A549 (cell line): ENCODE data around the gene LPO.

Experiments
- BHLHE40 ChIP-seq: IDR thresholded peaks from 2 replicates; pipeline ENCODE4 v1.6.1; 2012; ENCODE audit warnings: low read depth, low read length, inconsistent platforms
- CTCF ChIP-seq: fragments of >200 bp; sonication (Bioruptor Twin); formaldehyde crosslinking; IDR thresholded peaks from 3 replicates; pipeline ENCODE4 v1.5.1; 2016
- ELK1 ChIP-seq: fragments of 150-350 bp; IDR thresholded peaks from 2 replicates; pipeline ENCODE4 v1.6.1; 2014; ENCODE audit warnings: low read depth, mild to moderate bottlenecking, low read length
- EP300 ChIP-seq, 2 experiments: fragments of >200 bp; sonication (Bioruptor Twin); formaldehyde crosslinking; IDR thresholded peaks; 2 replicates in 1 of 2; 3 replicates in 1 of 2; pipeline ENCODE4 v1.6.1; 2016 to 2017
- JUN ChIP-seq, 2 experiments: fragments of >200 bp; sonication (Bioruptor Twin); formaldehyde crosslinking; IDR thresholded peaks; 2 replicates in 1 of 2; 3 replicates in 1 of 2; pipeline ENCODE4 v1.6.1; 2016 to 2017
- MAZ ChIP-seq: fragments of 150-350 bp; IDR thresholded peaks from 2 replicates; pipeline ENCODE4 v1.6.1; 2014; ENCODE audit warnings: antibody characterized with exemption, low read depth, low read length, borderline replicate concordance
- MYC ChIP-seq: IDR thresholded peaks from 2 replicates; pipeline ENCODE4 v1.6.1; 2012; ENCODE audit warnings: mild to moderate bottlenecking, inconsistent platforms, low read length, improper control_type of control experiment, borderline replicate concordance
- NPAS2 ChIP-seq: fragments of 250-450 bp; sonication (Bioruptor Pico); IDR thresholded peaks from 2 replicates; pipeline ENCODE4 v1.8.0; 2022; ENCODE audit warnings: mild to moderate bottlenecking, moderate library complexity, borderline replicate concordance
- RCOR1 ChIP-seq: fragments of 150-350 bp; IDR thresholded peaks from 2 replicates; pipeline ENCODE4 v1.6.1; 2014; ENCODE audit warnings: antibody characterized with exemption, low read length, low read depth
- SMC3 ChIP-seq: fragments of >200 bp; sonication (Bioruptor Twin); formaldehyde crosslinking; IDR thresholded peaks from 3 replicates; pipeline ENCODE4 v1.6.1; 2018; ENCODE audit warnings: inconsistent platforms
- TP53 ChIP-seq: fragments of 250-450 bp; sonication (Bioruptor Pico); IDR thresholded peaks from 2 replicates; pipeline ENCODE4 v1.5.0; 2021; ENCODE audit warnings: mild to moderate bottlenecking, moderate library complexity
- ZSCAN20 ChIP-seq: fragments of 250-450 bp; sonication (Bioruptor Pico); IDR thresholded peaks from 2 replicates; pipeline ENCODE4 v1.8.0; 2022; ENCODE audit warnings: mild to moderate bottlenecking, moderate library complexity
- TF ChIP-seq, protein P1 (sequence below): IDR thresholded peaks from 2 replicates; pipeline ENCODE4 v1.6.1; 2012

GRCh38 chr17:58196610-58197009 lies 41.8 kb upstream of the LPO start:
- TF ChIP-seq MYC (no peak), TP53 (CRISPR knock-in tag) (no peak), CTCF (no peak), SMC3 (no peak), NPAS2 (CRISPR knock-in tag) (no peak), ZSCAN20 (no peak), BHLHE40 (no peak), MAZ (no peak), RCOR1 (no peak), EP300 (IDR thresholded peaks at IDR 0.05) (no peak), ELK1 (no peak), JUN (IDR thresholded peaks at IDR 0.05) (no peak)
- TF ChIP-seq, protein P1, sequence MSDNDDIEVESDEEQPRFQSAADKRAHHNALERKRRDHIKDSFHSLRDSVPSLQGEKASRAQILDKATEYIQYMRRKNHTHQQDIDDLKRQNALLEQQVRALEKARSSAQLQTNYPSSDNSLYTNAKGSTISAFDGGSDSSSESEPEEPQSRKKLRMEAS = no peak
